Psoas muscle (tissue), 8 donors: Measurements from ENCODE around the gene PLEK2. TPM values are rescaled to one million over a fixed set of nuclear protein-coding genes. Genes with fewer than 3 reads are reported as not detected.

Experiments used
- ATAC-seq, 4 donors: fragments of 200-7000 bp; cut with Tn5 transposase; one replicate each; pipeline ENCODE4 v1.9.1; 2020; ENCODE audit warnings: moderate library complexity in 3 of 4, mild to moderate bottlenecking in 2 of 4
- DNase-seq, 2 donors: peaks; one replicate each; pipeline ENCODE4 v3.0.0-alpha.2; 2020
- H3K27ac ChIP-seq: fragments of 200-600 bp; one replicate; pipeline ENCODE4 v1.8.0; 2022
- H3K27me3 ChIP-seq, 3 donors: fragments of 200-600 bp in 1 of 3; one replicate each; pipeline versions ENCODE4 v1.6.1 to v1.8.0; 2013 to 2022; ENCODE audit warnings: low read length in 2 of 3, mild to moderate bottlenecking in 2 of 3, moderate library complexity in 1 of 3; ENCODE audit not compliant: insufficient read depth in 3 of 3
- H3K36me3 ChIP-seq, 2 donors: fragments of 200-600 bp in 1 of 2; one replicate each; pipeline versions ENCODE4 v1.6.1 to v1.8.0; 2013 to 2022; ENCODE audit warnings: low read depth in 1 of 2, mild to moderate bottlenecking in 1 of 2, moderate library complexity in 1 of 2; ENCODE audit not compliant: insufficient read depth in 1 of 2
- H3K4me1 ChIP-seq: fragments of 200-600 bp; one replicate; pipeline ENCODE4 v1.8.0; 2022
- H3K4me3 ChIP-seq: fragments of 200-600 bp; one replicate; pipeline ENCODE4 v1.8.0; 2022; ENCODE audit warnings: mild to moderate bottlenecking
- H3K9me3 ChIP-seq: fragments of 200-600 bp; one replicate; pipeline ENCODE4 v1.8.0; 2022
- WGBS, 3 donors: extraction: QIAGEN DNeasy Blood & Tissue Kit; methylation state at CpG; one replicate each; pipeline versions ENCODE4 v1.1.6 to v1.1.7; 2013; 5-methylcytosine and 5-hydroxymethylcytosine counted together
- intact Hi-C, 2 donors: fragments of 100-400 bp; cut with DNase I; formaldehyde crosslinking; loops; one replicate each; pipeline versions ENCODE4 v1.11.0 to v1.14.2; 2022
- polyA plus RNA-seq, 3 donors: library from polyadenylated mRNA; stranded (reverse); fragments of 200-250 nt; gene quantifications; one replicate each; pipeline ENCODE4 v1.2.3, GENCODE V29; 2013
- total RNA-seq, 4 donors: library from RNA; stranded (reverse); fragmentation: NEBNext Ultra II Directional in 2 of 4; extraction: Animal tissue kit (Norgen Biotek cat#: 25700) in 2 of 4; gene quantifications; one replicate each; pipeline versions ENCODE4 v1.2.1 to v1.2.4, GENCODE V29; 2021 to 2023
- TF ChIP-seq, protein P1 (sequence below): fragments of 200-600 bp; IDR thresholded peaks from one replicate; pipeline ENCODE4 v1.8.0; 2022; ENCODE audit warnings: antibody characterized with exemption
- donor health status: healthy with polysubstance abuse.
- donor health status: DM: no; HTN: no; CAD: no; lungs with moderate emphysema.
- donor health status: Bipolar disorder and iron deficiency.
- donor health status: healthy.
- donor health status: DM: yes; HTN: yes; CAD: no.
- donor health status: DM: no; HTN: no; CAD: no.
- donor health status: DM: no; HTN: no; CAD: no.
- donor health status: DM: yes; HTN: yes; CAD: no.

PLEK2 gene
- total and polyA plus RNA-seq, 7 donors: 0.05 to 2.1 (median 0.68) TPM; not detected in 3

GRCh38 chr14:67423424-67423823 lies 11.5 kb upstream of the PLEK2 start:
- H3K4me1 ChIP-seq: peaks cover 12% of the 10 kb centered on the region
- DNase-seq (no peak), ATAC-seq (no peak)
- TF ChIP-seq, protein P1, sequence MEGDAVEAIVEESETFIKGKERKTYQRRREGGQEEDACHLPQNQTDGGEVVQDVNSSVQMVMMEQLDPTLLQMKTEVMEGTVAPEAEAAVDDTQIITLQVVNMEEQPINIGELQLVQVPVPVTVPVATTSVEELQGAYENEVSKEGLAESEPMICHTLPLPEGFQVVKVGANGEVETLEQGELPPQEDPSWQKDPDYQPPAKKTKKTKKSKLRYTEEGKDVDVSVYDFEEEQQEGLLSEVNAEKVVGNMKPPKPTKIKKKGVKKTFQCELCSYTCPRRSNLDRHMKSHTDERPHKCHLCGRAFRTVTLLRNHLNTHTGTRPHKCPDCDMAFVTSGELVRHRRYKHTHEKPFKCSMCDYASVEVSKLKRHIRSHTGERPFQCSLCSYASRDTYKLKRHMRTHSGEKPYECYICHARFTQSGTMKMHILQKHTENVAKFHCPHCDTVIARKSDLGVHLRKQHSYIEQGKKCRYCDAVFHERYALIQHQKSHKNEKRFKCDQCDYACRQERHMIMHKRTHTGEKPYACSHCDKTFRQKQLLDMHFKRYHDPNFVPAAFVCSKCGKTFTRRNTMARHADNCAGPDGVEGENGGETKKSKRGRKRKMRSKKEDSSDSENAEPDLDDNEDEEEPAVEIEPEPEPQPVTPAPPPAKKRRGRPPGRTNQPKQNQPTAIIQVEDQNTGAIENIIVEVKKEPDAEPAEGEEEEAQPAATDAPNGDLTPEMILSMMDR: no peak
- no peaks in the 10 kb centered on the region for H3K9me3 ChIP-seq
- H3K4me3 ChIP-seq: no peak overlapping the region
- 70 to 84% (median 83%) methylated on average over 2 of the region's 2 CpGs for WGBS, 3 donors
- no peak overlapping the region for H3K27ac ChIP-seq
- no peaks in the 10 kb centered on the region for H3K36me3 ChIP-seq
- intact Hi-C loops: loop anchor here (10.0 kb wide), 1 partner anchor 281 kb away; the partner anchor contains the start of gene RDH12 (in 2 of the 2)
- no peaks in the 10 kb centered on the region for H3K27me3 ChIP-seq

DNA sequence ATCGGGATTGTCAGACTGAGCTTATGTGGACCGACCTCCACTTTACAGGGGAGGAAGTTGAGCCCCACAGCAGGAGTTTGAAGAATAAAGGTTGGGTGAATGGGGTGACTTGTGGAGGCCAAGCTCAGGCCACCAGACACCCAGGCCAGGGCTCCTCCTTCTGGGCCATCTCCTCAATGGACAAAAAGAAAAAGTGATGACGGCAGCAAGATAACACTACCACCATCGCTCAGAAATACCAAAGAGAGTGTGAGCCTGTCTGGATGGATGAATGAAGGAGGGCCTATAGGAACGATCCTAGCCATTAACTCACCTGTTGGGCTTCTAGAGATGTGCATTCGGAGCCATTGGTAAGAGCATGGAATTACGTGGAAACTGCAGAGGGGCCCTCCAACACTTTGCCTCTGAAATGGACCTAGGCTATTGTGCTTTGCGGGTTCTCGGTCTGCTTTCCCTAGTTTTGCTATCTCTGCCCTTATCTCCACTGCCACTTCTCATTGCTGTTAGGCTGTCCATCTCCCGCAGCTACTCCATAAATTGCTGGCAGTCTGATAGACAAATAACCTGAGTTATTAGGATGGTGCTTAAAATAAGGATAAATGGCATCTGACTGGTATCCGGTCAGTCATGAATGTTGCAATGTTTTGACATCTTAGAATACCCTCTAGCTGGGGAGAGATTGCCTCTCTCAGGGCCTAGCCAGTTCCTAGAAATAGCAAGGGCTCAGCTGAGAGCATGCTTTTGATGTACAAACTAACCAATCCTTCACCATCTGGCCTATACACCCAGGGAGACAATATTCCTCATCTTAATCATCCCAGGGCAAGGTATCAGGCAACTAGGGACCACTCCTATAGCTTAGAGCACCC lies 9.6 kb upstream of the PLEK2 start:
- DNase-seq: no peak
- Histone ChIP-seq H3K36me3 (no peaks in the 10 kb centered on the region), H3K27ac (no peak overlapping the region), H3K9me3 (no peaks in the 10 kb centered on the region), H3K4me3 (no peak overlapping the region), H3K27me3 (no peaks in the 10 kb centered on the region), H3K4me1 (no peaks in the 10 kb centered on the region)
- intact Hi-C loops: loop anchor here (10.0 kb wide), 1 partner anchor 283 kb away; the partner anchor contains the start of gene RDH12 (in 2 of the 2)
- peak; percentile 40 to 73 (median 52) for ATAC-seq
- TF ChIP-seq, protein P1: no peak
- WGBS, 3 donors: 83 to 87% (median 83%) methylated on average over 11 of the region's 11 CpGs

DNA sequence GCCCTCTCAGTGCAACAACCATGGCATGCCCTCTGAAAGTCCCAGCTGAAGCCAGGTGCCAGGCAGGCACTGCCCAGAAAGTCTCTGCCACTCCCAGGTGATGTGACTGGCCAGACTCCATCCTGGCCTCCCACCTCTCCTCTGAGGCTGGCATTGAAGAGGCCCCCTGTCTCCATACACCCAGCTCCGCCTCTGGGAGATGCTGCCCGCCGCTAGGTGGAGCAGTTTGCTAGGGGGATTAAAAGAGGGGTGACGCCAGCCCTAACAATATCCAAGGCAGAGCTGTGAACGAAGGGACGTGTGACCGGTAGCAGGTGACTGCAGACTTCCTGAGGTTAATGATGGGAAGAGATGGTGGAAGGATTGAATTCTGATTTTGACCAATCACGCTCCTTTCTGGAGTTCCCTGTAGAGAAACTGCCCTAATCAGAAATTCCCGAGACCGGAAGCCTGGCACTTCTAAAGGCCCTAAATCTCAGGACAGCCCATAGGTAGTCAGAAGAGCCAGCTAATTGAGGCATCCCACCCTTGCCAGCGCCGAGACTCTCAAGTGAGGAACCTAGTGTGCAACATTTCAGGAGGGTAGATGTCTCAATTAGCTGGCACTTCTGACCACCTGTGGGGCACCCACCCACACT lies 8.3 kb upstream of the PLEK2 start:
- H3K9me3 ChIP-seq: no peaks in the 10 kb centered on the region
- DNase-seq: peak in 1 of 2 donors; percentile 70
- no peaks in the 10 kb centered on the region for H3K4me1 ChIP-seq
- no peaks in the 10 kb centered on the region for H3K36me3 ChIP-seq
- WGBS, 3 donors: 61 to 70% (median 65%) methylated on average over 12 of the region's 12 CpGs
- H3K27ac ChIP-seq: no peak overlapping the region
- TF ChIP-seq, protein P1: peak; percentile 45
- no peaks in the 10 kb centered on the region for H3K27me3 ChIP-seq
- intact Hi-C loops: loop anchor here (10.0 kb wide), 1 partner anchor 285 kb away; the partner anchor contains the start of gene RDH12 (in 2 of the 2)
- H3K4me3 ChIP-seq: no peak overlapping the region
- ATAC-seq: peak; percentile 72 to 88 (median 75)

DNA sequence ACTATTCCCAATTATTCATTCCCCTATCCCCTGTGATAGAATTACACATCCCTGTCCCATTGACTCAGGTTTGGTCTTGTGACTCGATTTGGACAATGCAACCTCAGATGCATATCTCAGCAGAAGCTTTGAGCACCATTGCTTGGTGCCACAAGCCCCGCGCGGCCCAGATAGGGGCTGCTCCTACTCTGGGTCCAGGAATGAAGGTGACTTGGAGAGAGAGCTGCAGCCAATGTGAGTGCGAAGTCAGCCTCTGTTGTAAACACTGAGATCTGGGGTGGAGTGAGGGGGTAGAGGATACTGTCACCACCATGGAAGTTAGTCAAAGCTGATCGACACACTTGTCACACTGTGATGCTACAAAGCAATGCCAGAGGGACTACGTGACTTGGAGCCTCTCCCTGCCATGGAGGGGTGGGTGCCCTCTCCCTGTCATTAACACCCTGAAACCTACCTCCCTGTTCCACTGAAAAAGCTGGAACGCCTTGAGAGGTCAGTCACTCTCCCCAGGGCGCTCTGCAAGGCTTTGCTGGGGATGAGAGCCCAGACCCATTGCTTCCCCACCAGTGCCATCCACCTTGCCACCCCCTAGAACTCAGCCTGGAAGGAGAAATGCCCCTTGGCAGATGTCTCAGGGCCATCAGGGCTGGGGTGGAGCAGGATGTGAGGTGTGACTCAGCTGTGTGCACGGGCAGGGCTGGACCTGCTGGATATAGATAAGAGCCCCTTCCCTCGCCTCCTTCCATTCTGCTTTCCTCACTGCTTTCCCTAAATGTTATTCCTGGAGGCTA lies 6.6 kb upstream of the PLEK2 start:
- Histone ChIP-seq H3K4me3 (no peak overlapping the region), H3K36me3 (no peaks in the 10 kb centered on the region), H3K9me3 (no peaks in the 10 kb centered on the region), H3K27me3 (no peaks in the 10 kb centered on the region), H3K27ac (no peak overlapping the region), H3K4me1 (no peaks in the 10 kb centered on the region)
- ATAC-seq: no peak
- TF ChIP-seq, protein P1: no peak
- 77 to 84% (median 78%) methylated on average over 11 of the region's 11 CpGs for WGBS, 3 donors
- intact Hi-C loops: no loop called here
- no peak for DNase-seq
